IMR-90 (cell line): Measurements from ENCODE around the gene EVI5. TPM values are rescaled to one million over a fixed set of nuclear protein-coding genes. Genes with fewer than 3 reads are reported as not detected.

ENCODE experiments used
- ATAC-seq: fragments of 200-7000 bp; cut with Tn5 transposase; 2 replicates; pipeline ENCODE4 v1.9.1; 2020; ENCODE audit warnings: low read depth, mild to moderate bottlenecking, moderate library complexity
- BruUV-seq: library from RNA; stranded (reverse); fragments of 400-500 nt; replicated peaks from 2 replicates; lab custom pipeline; 2021; lab: Mats Ljungman, UMichigan
- CTCF ChIA-PET: fragments of 300-600 bp; formaldehyde crosslinking; extraction: SDS; loops from one replicate; lab custom pipeline; 2021; ENCODE audit warnings: antibody characterized with exemption; lab: Yijun Ruan, JAX
- POLR2A ChIA-PET: fragments of 300-600 bp; sonication (Branson Sonifier 250); formaldehyde crosslinking; loops from one replicate; lab custom pipeline; 2022; ENCODE audit warnings: antibody characterized with exemption; ENCODE audit not compliant: unreplicated experiment; lab: Charles Lee
- DNase-seq: peaks from one replicate; pipeline ENCODE4 v3.0.0; 2013
- H2AFZ ChIP-seq: replicated peaks from 2 replicates; pipeline ENCODE3; 2013; ENCODE audit warnings: low read length, mild to moderate bottlenecking; ENCODE audit not compliant: poor library complexity
- H2AK5ac ChIP-seq: 2 replicates; pipeline ENCODE4 v1.6.1; 2013; ENCODE audit warnings: low read depth, low read length, inconsistent platforms
- H2AK9ac ChIP-seq: replicated peaks from 2 replicates; pipeline ENCODE3; 2013; ENCODE audit warnings: mild to moderate bottlenecking, low read depth, low read length, moderate library complexity; ENCODE audit not compliant: poor library complexity
- H2BK120ac ChIP-seq: 2 replicates; pipeline ENCODE4 v1.6.1; 2013; ENCODE audit warnings: low read depth, low read length, inconsistent platforms
- H2BK15ac ChIP-seq: 3 replicates; pipeline ENCODE4 v1.6.1; 2013; ENCODE audit warnings: low read depth, low read length, inconsistent platforms
- H2BK20ac ChIP-seq: 2 replicates; pipeline ENCODE4 v1.6.1; 2013; ENCODE audit warnings: low read depth, mild to moderate bottlenecking, inconsistent platforms, low read length, moderate library complexity
- H2BK5ac ChIP-seq: 2 replicates; pipeline ENCODE4 v1.6.1; 2013; ENCODE audit warnings: mild to moderate bottlenecking, low read depth, low read length, inconsistent platforms; ENCODE audit not compliant: poor library complexity, severe bottlenecking
- H3K14ac ChIP-seq: replicated peaks from 2 replicates; pipeline ENCODE4 v1.6.1; 2013; ENCODE audit warnings: low read depth, low read length, inconsistent platforms
- H3K18ac ChIP-seq: 2 replicates; pipeline ENCODE4 v1.6.1; 2013; ENCODE audit warnings: low read depth, low read length, control low read depth
- H3K23ac ChIP-seq: 2 replicates; pipeline ENCODE4 v1.6.1; 2013; ENCODE audit warnings: low read depth, low read length, inconsistent platforms
- H3K27ac ChIP-seq: 2 replicates; pipeline ENCODE4 v1.5.1; 2013; ENCODE audit warnings: mild to moderate bottlenecking, control low read depth, low read length; ENCODE audit not compliant: insufficient read depth
- H3K27me3 ChIP-seq: 2 replicates; pipeline ENCODE4 v1.6.1; 2013; ENCODE audit warnings: low read length; ENCODE audit not compliant: control insufficient read depth, insufficient read depth
- H3K36me3 ChIP-seq: 2 replicates; pipeline ENCODE4 v1.6.1; 2013; ENCODE audit warnings: low read length, mixed read lengths; ENCODE audit not compliant: control insufficient read depth, insufficient read depth
- H3K4ac ChIP-seq: 2 replicates; pipeline ENCODE4 v1.6.1; 2013; ENCODE audit warnings: low read depth, low read length, inconsistent platforms
- H3K4me1 ChIP-seq: 2 replicates; pipeline ENCODE4 v1.6.1; 2013; ENCODE audit warnings: low read length, mixed read lengths; ENCODE audit not compliant: control insufficient read depth, insufficient read depth
- H3K4me2 ChIP-seq: 2 replicates; pipeline ENCODE4 v1.6.1; 2013; ENCODE audit warnings: low read depth, mild to moderate bottlenecking, control low read depth, low read length, moderate library complexity
- H3K4me3 ChIP-seq: 2 replicates; pipeline ENCODE4 v1.5.1; 2013; ENCODE audit warnings: low read depth, mild to moderate bottlenecking, control low read depth, low read length, moderate library complexity; ENCODE audit not compliant: insufficient read depth
- H3K56ac ChIP-seq: 2 replicates; pipeline ENCODE4 v1.6.1; 2013; ENCODE audit warnings: low read length, inconsistent platforms; ENCODE audit not compliant: insufficient read depth; ENCODE audit errors: extremely low read depth
- H3K79me1 ChIP-seq, 2 experiments: 2 replicates each; pipeline ENCODE4 v1.6.1; 2013; ENCODE audit warnings: low read length in 2 of 2, inconsistent platforms in 1 of 2, low read depth in 1 of 2
- H3K9ac ChIP-seq: 2 replicates; pipeline ENCODE4 v1.6.1; 2013; ENCODE audit warnings: low read depth, low read length, control low read depth
- H3K9me1 ChIP-seq: 2 replicates; pipeline ENCODE4 v1.6.1; 2013; ENCODE audit warnings: low read length, inconsistent platforms; ENCODE audit not compliant: insufficient read depth
- H3K9me3 ChIP-seq: 2 replicates; pipeline ENCODE4 v1.6.1; 2013; ENCODE audit warnings: low read length; ENCODE audit not compliant: control insufficient read depth, insufficient read depth
- H4K20me1 ChIP-seq: 2 replicates; pipeline ENCODE4 v1.6.1; 2013; ENCODE audit warnings: low read length, inconsistent platforms; ENCODE audit not compliant: insufficient read depth
- H4K5ac ChIP-seq: 2 replicates; pipeline ENCODE4 v1.6.1; 2013; ENCODE audit warnings: mild to moderate bottlenecking, low read depth, low read length, control low read depth
- H4K8ac ChIP-seq, 2 experiments: 2 replicates each; pipeline ENCODE4 v1.6.1; 2013; ENCODE audit warnings: low read depth in 2 of 2, low read length in 2 of 2, control low read depth in 1 of 2, inconsistent platforms in 1 of 2
- H4K91ac ChIP-seq: 2 replicates; pipeline ENCODE4 v1.6.1; 2013; ENCODE audit warnings: low read depth, low read length, inconsistent platforms; ENCODE audit not compliant: insufficient read depth
- BHLHE40 ChIP-seq: fragments of 150-350 bp; IDR thresholded peaks from 2 replicates; pipeline ENCODE4 v1.6.1; 2016; ENCODE audit warnings: mild to moderate bottlenecking, low read depth, low read length
- CEBPB ChIP-seq: IDR thresholded peaks from 2 replicates; pipeline ENCODE4 v1.6.1; 2012; ENCODE audit warnings: low read depth, low read length, improper control_type of control experiment
- CHD1 ChIP-seq: IDR thresholded peaks from 2 replicates; pipeline ENCODE4 v1.6.1; 2012; ENCODE audit warnings: low read depth, low read length, improper control_type of control experiment
- CTCF ChIP-seq: conservative IDR thresholded peaks from 2 replicates; pipeline ENCODE4 v1.5.1; 2012; ENCODE audit warnings: mild to moderate bottlenecking, low read depth, low read length, improper control_type of control experiment
- ELK1 ChIP-seq: fragments of 150-350 bp; IDR thresholded peaks from 2 replicates; pipeline ENCODE4 v1.6.1; 2016; ENCODE audit warnings: low read depth, mild to moderate bottlenecking, low read length, moderate library complexity, borderline replicate concordance
- FOS ChIP-seq: fragments of 150-350 bp; IDR thresholded peaks from 2 replicates; pipeline ENCODE4 v1.6.1; 2016; ENCODE audit warnings: low read depth, low read length
- MAFK ChIP-seq: IDR thresholded peaks from 2 replicates; pipeline ENCODE4 v1.6.1; 2012; ENCODE audit warnings: low read depth, low read length, improper control_type of control experiment
- MAZ ChIP-seq: IDR thresholded peaks from 2 replicates; pipeline ENCODE4 v1.6.1; 2012; ENCODE audit warnings: low read depth, mild to moderate bottlenecking, low read length, improper control_type of control experiment, moderate library complexity, borderline replicate concordance
- MXI1 ChIP-seq: IDR thresholded peaks from 2 replicates; pipeline ENCODE4 v1.6.1; 2012; ENCODE audit warnings: low read depth, mild to moderate bottlenecking, low read length, moderate library complexity, borderline replicate concordance
- NFE2L2 ChIP-seq: fragments of 150-350 bp; IDR thresholded peaks from 2 replicates; pipeline ENCODE4 v1.6.1; 2016; ENCODE audit warnings: low read depth, mild to moderate bottlenecking, low read length
- POLR2A ChIP-seq: IDR thresholded peaks from 2 replicates; pipeline ENCODE4 v1.6.1; 2012; ENCODE audit warnings: mild to moderate bottlenecking, low read depth, low read length
- RAD21 ChIP-seq: IDR thresholded peaks from 2 replicates; pipeline ENCODE4 v1.6.1; 2012; ENCODE audit warnings: low read length, improper control_type of control experiment
- RCOR1 ChIP-seq: IDR thresholded peaks from 2 replicates; pipeline ENCODE4 v1.6.1; 2012; ENCODE audit warnings: mild to moderate bottlenecking, low read length, improper control_type of control experiment; ENCODE audit not compliant: insufficient replicate concordance
- RFX5 ChIP-seq: IDR thresholded peaks from 2 replicates; pipeline ENCODE4 v1.8.0; 2012; ENCODE audit warnings: low read depth, mild to moderate bottlenecking, low read length, moderate library complexity
- SMC3 ChIP-seq: fragments of 150-350 bp; IDR thresholded peaks from 2 replicates; pipeline ENCODE4 v1.6.1; 2016; ENCODE audit warnings: low read depth, mild to moderate bottlenecking, antibody characterized with exemption, low read length, moderate library complexity
- USF2 ChIP-seq: fragments of 150-350 bp; IDR thresholded peaks from 2 replicates; pipeline ENCODE4 v1.6.1; 2017; ENCODE audit warnings: mild to moderate bottlenecking, antibody characterized with exemption, low read length, low read depth
- WGBS, 2 experiments: methylation state at CpG; one replicate each; pipeline versions ENCODE4 v1.1.5 to v1.1.7; 2013; ENCODE audit warnings: missing lambda C conversion rate in 2 of 2; ENCODE audit not compliant: insufficient read length in 1 of 2; ENCODE audit errors: extremely low coverage in 2 of 2; 5-methylcytosine and 5-hydroxymethylcytosine counted together
- dilution Hi-C: fragments of 300-500 bp; cut with HindIII; formaldehyde crosslinking; loops from one replicate; pipeline ENCODE4 v1.14.3; 2018; ENCODE audit warnings: low sequenced_read_pairs; ENCODE audit not compliant: unreplicated experiment
- in situ Hi-C: fragments of 300-500 bp; cut with MboI; formaldehyde crosslinking; loops from 3 replicates; pipeline ENCODE4 v1.14.3; 2019; ENCODE audit warnings: low sequenced_read_pairs, inconsistent platforms, mixed read lengths
- intact Hi-C: fragments of 100-400 bp; cut with micrococcal nuclease; formaldehyde crosslinking; loops from 2 replicates; pipeline ENCODE4 v1.10.0; 2022
- polyA plus RNA-seq, 3 experiments: library from polyadenylated mRNA; depleted of rRNA; stranded (reverse); fragments of >200 nt; gene quantifications; 2 replicates each; pipeline ENCODE4 v1.2.3, GENCODE V29; 2012; ENCODE audit warnings: low replicate concordance in 1 of 3
- total RNA-seq: library from RNA; depleted of rRNA; stranded (reverse); fragments of >200 nt; gene quantifications from 2 replicates; pipeline ENCODE4 v1.2.3, GENCODE V29; 2012

The EVI5 gene
- total and polyA plus RNA-seq, 2 of the 4 experiments (the other 2 are of a cell fraction): 13.9 to 26.9 TPM

GRCh38 chr1:92511541-92511940, 273.4 kb downstream of the EVI5 start:
- Histone ChIP-seq H3K9me1 (no peaks in the 10 kb centered on the region), H3K9ac (no peak overlapping the region), H3K79me1 (no peaks in the 10 kb centered on the region), H3K23ac (no peak overlapping the region), H3K36me3 (0 out of 2 replicates have a peak, but pooled peaks cover 1% of the 10 kb centered on the region), H3K27ac (no peak overlapping the region), H2AK5ac (no peak overlapping the region), H3K9me3 (no peaks in the 10 kb centered on the region), H3K18ac (no peak overlapping the region), H2BK20ac (no peak overlapping the region), H2AFZ (no peak overlapping the region), H4K8ac (no peak overlapping the region), H3K4me1 (no peaks in the 10 kb centered on the region), H4K5ac (no peak overlapping the region), H2BK120ac (no peak overlapping the region), H3K4me2 (no peak overlapping the region), H3K56ac (no peak overlapping the region), H3K4me3 (no peak overlapping the region), H3K27me3 (no peaks in the 10 kb centered on the region), H3K4ac (no peak overlapping the region), H3K14ac (no peak overlapping the region), H2AK9ac (no peak overlapping the region), H4K91ac (no peak overlapping the region), H2BK15ac (no peak overlapping the region), H4K20me1 (no peaks in the 10 kb centered on the region), H2BK5ac (no peak overlapping the region)
- no peak for ATAC-seq
- no peak for DNase-seq
- TF ChIP-seq FOS: no peak
- TF ChIP-seq BHLHE40: no peak
- no peak for TF ChIP-seq CHD1
- no peak for TF ChIP-seq MAFK
- no peak for TF ChIP-seq CTCF
- no peak for TF ChIP-seq SMC3
- no peak for TF ChIP-seq MAZ
- no peak for TF ChIP-seq RFX5
- no peak for TF ChIP-seq NFE2L2
- TF ChIP-seq RCOR1: no peak
- no peak for TF ChIP-seq CEBPB
- no peak for TF ChIP-seq RAD21
- TF ChIP-seq USF2: no peak
- no peak for TF ChIP-seq MXI1
- TF ChIP-seq POLR2A: no peak
- TF ChIP-seq ELK1: no peak
- CTCF ChIA-PET: interaction anchor here (0.6 kb wide), 1 partner anchor 25 kb away, joined by 3 read pairs; the partner anchor contains the start of gene GFI1
- dilution Hi-C loops (no loop called here), in situ Hi-C loops (no loop called here), intact Hi-C loops (no loop called here)
- POLR2A ChIA-PET: no interaction called here
- no CpG with 5 or more reads among the region's 4 CpGs for WGBS, 2 experiments
- no TSS peak for BruUV-seq
